GM12872 (cell line): ENCODE results near the gene SAP30L.

Experiments used
- CTCF ChIP-seq: IDR thresholded peaks from 3 replicates; pipeline ENCODE4 v1.5.1; 2011; ENCODE audit warnings: low read depth, mild to moderate bottlenecking, low read length, moderate library complexity; ENCODE audit not compliant: insufficient read depth

The SAP30L gene

GRCh38 chr5:154410008-154410407 is 35.8 kb upstream of the SAP30L start:
- TF ChIP-seq CTCF = no peak

GRCh38 chr5:154410786-154411185 is 35.0 kb upstream of the SAP30L start:
- TF ChIP-seq CTCF = no peak

- no peak for TF ChIP-seq CTCF
These were observed 34.5 kb upstream of the SAP30L start for GRCh38 chr5:154411338-154411737.

GRCh38 chr5:154412316-154412715 is 33.5 kb upstream of the SAP30L start:
- no peak for TF ChIP-seq CTCF

- no peak for TF ChIP-seq CTCF
These were observed 32.9 kb upstream of the SAP30L start for GRCh38 chr5:154412925-154413324.

- TF ChIP-seq CTCF = no peak
These were observed 30.7 kb upstream of the SAP30L start for GRCh38 chr5:154415114-154415513.

GRCh38 chr5:154418344-154418820 is 27.4 kb upstream of the SAP30L start:
- no peak for TF ChIP-seq CTCF

- TF ChIP-seq CTCF = no peak
These were observed 26.6 kb upstream of the SAP30L start for GRCh38 chr5:154419236-154419635.
